HG03439 (cell line): Measurements from ENCODE around the gene HID1.
"Not testable (repeated sequence)": the region's sequence is repeated elsewhere in the genome, so short reads cannot be mapped to it uniquely, and the experiment has no call there.

ENCODE experiments used
- ATAC-seq: cut with Tn5 transposase; IDR thresholded peaks from one replicate; pipeline ENCODE4 v1.9.1; 2021; ENCODE audit warnings: mild to moderate bottlenecking, moderate library complexity; ENCODE audit not compliant: unreplicated experiment

HID1 gene

GRCh38 chr17:74924250-74924948 lies 48.2 kb downstream of the HID1 start, which contains the start of gene OTOP2:
TSS of gene OTOP2 (plus strand) at chr17:74924273. CDS start at chr17:74924633, 360 bp downstream.
- no peak for ATAC-seq

GRCh38 chr17:74923538-74924249 lies 48.9 kb downstream of the HID1 start:
- no peak for ATAC-seq

- ATAC-seq, result no peak
Measured at GRCh38 chr17:74922694-74923537, 49.6 kb downstream of the HID1 start, which contains the start of gene USH1G. TSS of gene USH1G (minus strand) at chr17:74923255. CDS start at chr17:74923073, 182 bp downstream.

- no peak for ATAC-seq
Measured at GRCh38 chr17:74922172-74922571, 50.4 kb downstream of the HID1 start.

- no peak for ATAC-seq
Measured at GRCh38 chr17:74921769-74922168, 50.8 kb downstream of the HID1 start.

- ATAC-seq, result no peak
Measured at GRCh38 chr17:74921026-74921681, 51.4 kb downstream of the HID1 start.

GRCh38 chr17:74920642-74921025 lies 51.9 kb downstream of the HID1 start:
- no peak for ATAC-seq

- ATAC-seq, result no peak
Measured at GRCh38 chr17:74920306-74920620, 52.3 kb downstream of the HID1 start.

GRCh38 chr17:74919440-74920305 lies 52.9 kb downstream of the HID1 start:
- ATAC-seq, result no peak

- ATAC-seq, result no peak
Measured at GRCh38 chr17:74918906-74919305, 53.7 kb downstream of the HID1 start.

GRCh38 chr17:74917430-74917829 lies 55.1 kb downstream of the HID1 start:
- no peak for ATAC-seq

GRCh38 chr17:74916851-74917199 lies 55.7 kb downstream of the HID1 start:
- ATAC-seq, result no peak

- ATAC-seq, result no peak
Measured at GRCh38 chr17:74916136-74916850, 56.3 kb downstream of the HID1 start.

- not testable (repeated sequence) for ATAC-seq
Measured at GRCh38 chr17:74911423-74911822, 61.1 kb downstream of the HID1 start.

GRCh38 chr17:74909097-74909496 lies 63.5 kb downstream of the HID1 start:
- ATAC-seq, result not testable (repeated sequence)

- no peak for ATAC-seq
Measured at GRCh38 chr17:74907012-74907411, 65.5 kb downstream of the HID1 start.

GRCh38 chr17:74906214-74906793 lies 66.3 kb downstream of the HID1 start:
- ATAC-seq, result not testable (repeated sequence)

GRCh38 chr17:74904687-74905409 lies 67.7 kb downstream of the HID1 start:
- ATAC-seq, result no peak
